ENCODE measurements around the gene CFAP119.

Gene CFAP119

DNA sequence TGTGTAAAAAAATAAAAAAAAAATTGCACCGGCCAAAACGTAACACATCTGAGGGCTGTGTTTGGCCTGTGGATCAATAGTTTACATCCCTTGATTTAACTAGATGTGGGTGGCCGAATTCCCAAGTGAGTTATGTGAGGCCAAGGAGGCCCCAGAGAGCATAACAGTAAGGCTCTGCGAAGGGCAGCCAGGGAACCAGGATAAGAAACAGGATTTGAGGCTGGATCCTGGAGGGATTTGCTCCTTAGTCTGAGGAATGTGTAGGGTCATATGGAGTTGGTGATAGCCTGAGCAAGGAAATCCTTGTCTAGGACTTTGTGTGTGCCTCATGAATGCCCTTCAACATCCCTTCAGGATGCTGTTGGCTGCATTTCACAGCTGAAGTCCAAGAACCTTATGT is 11.7 kb downstream of the CFAP119 start:
- Histone ChIP-seq H3K27ac (ENCODE audit: low read depth, low read length) (no peak overlapping the region), H3K27me3 (ENCODE audit: control insufficient read depth in 5 of 5, insufficient read depth in 4 of 5, low read length in 5 of 5) (no peaks in the 10 kb centered on the region), H3K9me3 (ENCODE audit: control insufficient read depth in 5 of 5, low read length in 5 of 5) (no peaks in the 10 kb centered on the region), H3K9ac (ENCODE audit: low read length in 5 of 5) (no peak overlapping the region), H3K4me1 (ENCODE audit: control insufficient read depth in 5 of 5, insufficient read depth in 5 of 5, low read length in 5 of 5) (peaks cover 3 to 17% (median 8%) of the 10 kb centered on the region in 5 donors), H3K36me3 (ENCODE audit: control insufficient read depth in 5 of 5, insufficient read depth in 5 of 5, low read length in 5 of 5) (peaks cover under 1 to 43% (median 26%) of the 10 kb centered on the region in 5 donors), H3K4me3 (ENCODE audit: low read depth in 1 of 5, low read length in 5 of 5) (no peak overlapping the region)

DNA sequence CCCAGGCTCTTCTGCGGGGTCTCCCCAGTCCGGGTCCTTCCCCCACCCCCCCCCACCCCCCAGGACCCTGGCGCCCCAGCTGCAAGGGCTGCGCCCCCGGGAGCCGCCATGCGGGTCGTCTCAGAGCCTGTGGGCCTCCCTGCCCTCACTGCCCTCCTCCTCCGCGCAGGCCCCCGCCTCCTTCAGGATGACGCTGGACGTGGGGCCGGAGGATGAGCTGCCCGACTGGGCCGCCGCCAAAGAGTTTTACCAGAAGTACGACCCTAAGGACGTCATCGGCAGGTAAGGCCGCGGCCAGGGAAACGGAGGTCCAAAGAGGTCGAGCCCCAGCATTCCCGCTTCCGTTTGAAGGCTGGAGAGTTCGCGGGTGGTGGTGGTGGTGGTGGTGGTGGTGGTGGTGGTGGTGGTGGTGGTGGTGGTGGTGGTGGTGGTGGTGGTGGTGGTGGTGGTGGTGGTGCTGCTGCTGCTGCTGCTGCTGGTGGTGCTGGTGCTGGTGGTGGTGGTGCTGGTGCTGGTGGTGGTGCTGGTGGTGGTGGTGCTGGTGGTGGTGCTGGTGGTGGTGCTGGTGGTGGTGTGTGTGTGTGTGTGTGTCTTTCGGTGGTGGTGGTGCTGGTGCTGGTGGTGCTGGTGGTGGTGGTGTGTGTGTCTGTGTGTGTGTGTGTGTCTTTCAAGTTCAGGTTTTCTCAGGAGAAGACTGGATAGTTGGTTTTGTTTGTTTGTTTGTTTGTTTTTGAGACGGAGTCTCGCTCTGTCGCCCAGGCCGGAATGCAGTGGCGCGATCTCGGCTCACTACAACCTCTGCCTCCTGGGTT is 13.0 kb downstream of the CFAP119 start:
- H3K27ac ChIP-seq (ENCODE audit: low read depth, low read length) = no peak overlapping the region
- peaks cover 3 to 17% (median 8%) of the 10 kb centered on the region in 5 donors for H3K4me1 ChIP-seq (ENCODE audit: control insufficient read depth in 5 of 5, insufficient read depth in 5 of 5, low read length in 5 of 5)
- H3K4me3 ChIP-seq (ENCODE audit: low read depth in 1 of 5, low read length in 5 of 5) = peak overlapping the region in 4 of 5 donors; percentile 78 to 86 (median 84)
- no peaks in the 10 kb centered on the region for H3K9me3 ChIP-seq (ENCODE audit: control insufficient read depth in 5 of 5, low read length in 5 of 5)
- H3K9ac ChIP-seq (ENCODE audit: low read length in 5 of 5) = peak overlapping the region in 3 of 5 donors; percentile 35 to 76 (median 63)
- H3K36me3 ChIP-seq (ENCODE audit: control insufficient read depth in 5 of 5, insufficient read depth in 5 of 5, low read length in 5 of 5) = peaks cover 6 to 47% (median 28%) of the 10 kb centered on the region in 5 donors
- H3K27me3 ChIP-seq (ENCODE audit: control insufficient read depth in 5 of 5, insufficient read depth in 4 of 5, low read length in 5 of 5) = no peaks in the 10 kb centered on the region

DNA sequence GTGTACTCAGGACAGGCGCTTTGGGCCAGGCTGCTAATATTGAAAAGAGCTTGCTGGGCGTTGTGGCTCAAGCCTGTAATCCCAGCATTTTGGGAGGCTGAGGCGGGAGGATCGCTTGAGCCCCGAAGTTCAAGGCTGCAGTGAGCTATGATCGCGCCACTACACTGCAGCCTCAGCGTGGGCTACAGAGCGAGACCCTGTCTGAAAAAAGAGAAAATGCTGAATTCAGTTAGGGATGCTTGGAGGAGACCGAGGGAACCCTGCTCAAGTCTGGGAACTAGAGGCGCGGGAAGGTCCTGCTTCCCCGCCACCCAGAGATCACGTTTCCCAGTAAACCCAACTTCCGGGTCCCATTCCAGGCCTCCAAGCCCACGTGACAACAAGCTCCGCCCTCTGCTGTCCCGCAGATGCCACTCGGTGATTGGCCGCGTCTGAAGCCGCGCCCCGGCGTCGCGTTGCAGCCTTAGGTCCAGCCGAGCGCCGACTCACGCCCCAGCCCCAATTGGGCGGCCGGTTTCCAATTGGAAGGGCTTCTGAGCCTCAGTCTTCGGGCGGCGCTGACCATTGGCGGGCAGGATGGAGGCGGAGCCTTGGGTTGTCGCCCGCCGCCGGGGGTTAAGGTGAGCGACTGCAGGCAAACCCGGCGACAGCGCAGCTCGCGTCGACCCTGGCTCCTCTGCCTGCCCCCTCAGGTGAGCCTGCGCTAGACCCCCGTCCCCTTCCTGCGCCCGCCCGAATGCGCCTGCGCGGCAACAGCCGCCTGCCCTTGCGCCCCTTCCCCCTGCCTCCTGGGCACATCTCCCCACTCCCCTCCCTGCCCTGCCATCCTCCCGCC is 13.8 kb downstream of the CFAP119 start, which contains the start of gene PHKG2:
PHKG2 (plus strand) TSS at position 627 of the 835 bp plus-strand sequence. CDS start 396 bp downstream, outside the sequence.
- H3K36me3 ChIP-seq (ENCODE audit: control insufficient read depth in 5 of 5, insufficient read depth in 5 of 5, low read length in 5 of 5) = peaks cover 6 to 46% (median 22%) of the 10 kb centered on the region in 5 donors
- no peaks in the 10 kb centered on the region for H3K27me3 ChIP-seq (ENCODE audit: control insufficient read depth in 5 of 5, insufficient read depth in 4 of 5, low read length in 5 of 5)
- no peaks in the 10 kb centered on the region for H3K9me3 ChIP-seq (ENCODE audit: control insufficient read depth in 5 of 5, low read length in 5 of 5)
- peaks cover 5 to 17% (median 8%) of the 10 kb centered on the region in 5 donors for H3K4me1 ChIP-seq (ENCODE audit: control insufficient read depth in 5 of 5, insufficient read depth in 5 of 5, low read length in 5 of 5)
- H3K9ac ChIP-seq (ENCODE audit: low read length in 5 of 5) = peak within 1 kb of the TSS; percentile 52 to 77 (median 72)
- H3K27ac ChIP-seq (ENCODE audit: low read depth, low read length) = peak within 1 kb of the TSS; percentile 78
- peak within 1 kb of the TSS; percentile 78 to 93 (median 86) for H3K4me3 ChIP-seq (ENCODE audit: low read depth in 1 of 5, low read length in 5 of 5)

DNA sequence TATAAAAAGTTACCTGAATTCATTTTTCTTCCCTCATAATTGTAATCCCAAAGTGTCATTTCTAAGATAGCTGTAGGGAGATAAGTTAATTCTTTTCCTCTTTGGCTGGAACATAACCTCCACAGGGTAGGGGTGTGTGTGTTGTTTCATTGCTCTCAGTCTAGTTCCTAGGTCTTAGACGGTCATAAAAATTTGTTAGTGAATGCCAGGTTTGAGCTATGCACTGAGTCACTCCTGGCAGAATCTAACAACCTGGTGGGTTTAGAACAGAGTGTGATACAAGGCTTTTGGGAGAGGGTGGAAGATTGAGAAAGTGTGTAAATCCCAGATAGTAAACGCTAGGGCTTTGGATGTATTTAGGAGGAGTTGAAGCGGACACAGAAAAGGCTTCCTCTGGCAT is 14.5 kb downstream of the CFAP119 start:
- H3K9ac ChIP-seq (ENCODE audit: low read length in 5 of 5) = peak overlapping the region in 4 of 5 donors; percentile 56 to 77 (median 65)
- H3K4me3 ChIP-seq (ENCODE audit: low read depth in 1 of 5, low read length in 5 of 5) = peak overlapping the region; percentile 78 to 93 (median 86)
- H3K4me1 ChIP-seq (ENCODE audit: control insufficient read depth in 5 of 5, insufficient read depth in 5 of 5, low read length in 5 of 5) = peaks cover 5 to 17% (median 8%) of the 10 kb centered on the region in 5 donors
- peaks cover 6 to 40% (median 17%) of the 10 kb centered on the region in 5 donors for H3K36me3 ChIP-seq (ENCODE audit: control insufficient read depth in 5 of 5, insufficient read depth in 5 of 5, low read length in 5 of 5)
- no peaks in the 10 kb centered on the region for H3K9me3 ChIP-seq (ENCODE audit: control insufficient read depth in 5 of 5, low read length in 5 of 5)
- H3K27me3 ChIP-seq (ENCODE audit: control insufficient read depth in 5 of 5, insufficient read depth in 4 of 5, low read length in 5 of 5) = no peaks in the 10 kb centered on the region
- peak overlapping the region; percentile 78 for H3K27ac ChIP-seq (ENCODE audit: low read depth, low read length)

DNA sequence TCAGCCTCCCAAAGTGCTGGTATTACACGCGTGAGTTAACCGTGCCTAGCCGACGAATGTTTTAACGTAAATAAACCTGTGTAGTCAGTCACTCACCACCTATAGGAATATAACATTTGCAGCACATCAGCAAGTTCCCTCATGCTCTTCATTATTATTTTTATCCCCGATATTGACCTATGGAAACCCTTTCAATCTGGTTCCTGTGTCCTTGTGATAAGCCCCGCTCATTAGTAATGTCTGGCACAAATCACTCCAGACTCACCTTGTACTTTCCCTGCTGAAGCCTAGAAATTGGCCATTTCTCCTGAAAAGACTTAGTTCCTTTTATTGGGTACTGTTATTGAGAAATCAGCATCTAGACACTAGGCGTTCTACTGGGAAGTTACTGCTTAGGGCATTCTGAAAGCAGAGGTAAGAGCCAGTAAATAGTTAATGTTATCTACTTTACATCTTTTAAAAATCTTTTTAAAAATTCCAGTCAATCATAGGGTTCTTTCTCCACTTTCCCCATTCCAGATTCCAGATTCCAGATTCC is 15.2 kb downstream of the CFAP119 start:
- Histone ChIP-seq H3K36me3 (ENCODE audit: control insufficient read depth in 5 of 5, insufficient read depth in 5 of 5, low read length in 5 of 5) (peaks cover 6 to 38% (median 21%) of the 10 kb centered on the region in 5 donors), H3K9me3 (ENCODE audit: control insufficient read depth in 5 of 5, low read length in 5 of 5) (no peaks in the 10 kb centered on the region), H3K9ac (ENCODE audit: low read length in 5 of 5) (peak overlapping the region in 1 of 5 donors; percentile 16), H3K27me3 (ENCODE audit: control insufficient read depth in 5 of 5, insufficient read depth in 4 of 5, low read length in 5 of 5) (no peaks in the 10 kb centered on the region), H3K4me1 (ENCODE audit: control insufficient read depth in 5 of 5, insufficient read depth in 5 of 5, low read length in 5 of 5) (peaks cover 5 to 17% (median 8%) of the 10 kb centered on the region in 5 donors), H3K4me3 (ENCODE audit: low read depth in 1 of 5, low read length in 5 of 5) (no peak overlapping the region), H3K27ac (ENCODE audit: low read depth, low read length) (peak overlapping the region; percentile 78)

DNA sequence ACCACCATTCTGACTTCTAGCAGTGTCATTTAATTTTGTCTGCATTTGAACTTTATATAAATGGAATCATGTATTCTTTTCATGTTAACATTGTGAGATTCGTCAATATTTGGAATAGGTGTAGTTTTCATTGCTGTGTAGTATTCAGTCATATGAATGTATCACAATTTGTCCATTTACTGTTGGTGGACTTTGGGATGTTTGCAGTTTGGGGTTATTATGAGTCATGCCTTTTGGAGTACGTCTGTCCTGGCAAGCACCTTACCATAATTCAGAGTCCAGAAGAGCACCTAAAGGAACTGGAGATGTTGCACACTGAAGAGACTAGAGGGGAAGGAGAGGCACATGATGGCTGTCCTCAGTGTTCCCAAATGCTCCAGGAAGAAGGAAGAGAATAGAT is 16.8 kb downstream of the CFAP119 start:
- H3K4me3 ChIP-seq (ENCODE audit: low read depth in 1 of 5, low read length in 5 of 5) = no peak overlapping the region
- H3K36me3 ChIP-seq (ENCODE audit: control insufficient read depth in 5 of 5, insufficient read depth in 5 of 5, low read length in 5 of 5) = peaks cover 6 to 27% (median 14%) of the 10 kb centered on the region in 5 donors
- H3K9ac ChIP-seq (ENCODE audit: low read length in 5 of 5) = no peak overlapping the region
- no peaks in the 10 kb centered on the region for H3K27me3 ChIP-seq (ENCODE audit: control insufficient read depth in 5 of 5, insufficient read depth in 4 of 5, low read length in 5 of 5)
- no peak overlapping the region for H3K27ac ChIP-seq (ENCODE audit: low read depth, low read length)
- H3K4me1 ChIP-seq (ENCODE audit: control insufficient read depth in 5 of 5, insufficient read depth in 5 of 5, low read length in 5 of 5) = peaks cover 8 to 32% (median 20%) of the 10 kb centered on the region in 5 donors
- no peaks in the 10 kb centered on the region for H3K9me3 ChIP-seq (ENCODE audit: control insufficient read depth in 5 of 5, low read length in 5 of 5)

DNA sequence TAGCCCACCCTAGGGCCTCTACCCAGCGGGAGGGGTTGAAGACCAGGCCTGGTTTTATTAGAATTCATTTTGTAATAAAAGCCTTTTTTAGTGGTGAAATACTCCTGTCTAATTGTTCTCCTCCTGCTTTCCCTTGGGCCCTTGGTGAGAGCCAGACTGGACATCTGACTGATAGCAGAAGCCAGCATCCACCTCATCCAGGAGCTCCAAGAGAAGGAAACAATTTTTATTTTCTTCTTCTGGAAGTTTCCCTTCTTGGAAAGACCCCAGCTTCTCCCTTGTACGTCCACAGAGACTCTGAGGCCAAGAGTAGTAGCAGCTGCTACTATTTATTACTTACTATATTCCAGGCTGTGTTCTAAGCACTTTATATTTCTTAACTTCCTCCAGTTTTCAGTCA is 17.7 kb downstream of the CFAP119 start:
- Histone ChIP-seq H3K4me1 (ENCODE audit: control insufficient read depth in 5 of 5, insufficient read depth in 5 of 5, low read length in 5 of 5) (peaks cover 8 to 29% (median 20%) of the 10 kb centered on the region in 5 donors), H3K36me3 (ENCODE audit: control insufficient read depth in 5 of 5, insufficient read depth in 5 of 5, low read length in 5 of 5) (peaks cover 6 to 34% (median 18%) of the 10 kb centered on the region in 5 donors), H3K9ac (ENCODE audit: low read length in 5 of 5) (peak overlapping the region in 1 of 5 donors; percentile 35), H3K4me3 (ENCODE audit: low read depth in 1 of 5, low read length in 5 of 5) (no peak overlapping the region), H3K9me3 (ENCODE audit: control insufficient read depth in 5 of 5, low read length in 5 of 5) (no peaks in the 10 kb centered on the region), H3K27me3 (ENCODE audit: control insufficient read depth in 5 of 5, insufficient read depth in 4 of 5, low read length in 5 of 5) (no peaks in the 10 kb centered on the region), H3K27ac (ENCODE audit: low read depth, low read length) (peak overlapping the region; percentile 62)

DNA sequence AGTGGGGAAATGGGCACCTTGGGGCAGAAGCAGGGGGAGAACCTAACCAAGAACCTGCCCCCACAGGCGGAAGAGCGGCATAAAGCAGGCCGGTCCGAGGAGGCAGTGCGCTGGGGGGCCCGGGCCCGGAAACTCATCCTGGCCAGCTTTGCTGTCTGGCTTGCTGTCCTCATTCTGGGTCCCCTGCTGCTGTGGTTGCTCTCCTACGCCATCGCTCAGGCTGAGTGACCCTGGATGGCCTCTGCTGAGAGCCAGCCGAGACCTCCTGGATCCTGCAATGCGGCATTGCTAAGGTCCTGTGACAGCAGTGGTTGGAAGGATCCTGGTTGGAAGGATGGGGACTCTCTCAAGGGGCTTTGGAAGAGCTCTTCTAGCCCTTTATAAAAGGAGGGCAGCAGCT is 18.1 kb downstream of the CFAP119 start:
- Histone ChIP-seq H3K9ac (ENCODE audit: low read length in 5 of 5) (peak overlapping the region in 1 of 5 donors; percentile 35), H3K4me1 (ENCODE audit: control insufficient read depth in 5 of 5, insufficient read depth in 5 of 5, low read length in 5 of 5) (peaks cover 8 to 26% (median 20%) of the 10 kb centered on the region in 5 donors), H3K9me3 (ENCODE audit: control insufficient read depth in 5 of 5, low read length in 5 of 5) (no peaks in the 10 kb centered on the region), H3K36me3 (ENCODE audit: control insufficient read depth in 5 of 5, insufficient read depth in 5 of 5, low read length in 5 of 5) (peaks cover 6 to 39% (median 23%) of the 10 kb centered on the region in 5 donors), H3K27ac (ENCODE audit: low read depth, low read length) (peak overlapping the region; percentile 62), H3K27me3 (ENCODE audit: control insufficient read depth in 5 of 5, insufficient read depth in 4 of 5, low read length in 5 of 5) (no peaks in the 10 kb centered on the region), H3K4me3 (ENCODE audit: low read depth in 1 of 5, low read length in 5 of 5) (no peak overlapping the region)

DNA sequence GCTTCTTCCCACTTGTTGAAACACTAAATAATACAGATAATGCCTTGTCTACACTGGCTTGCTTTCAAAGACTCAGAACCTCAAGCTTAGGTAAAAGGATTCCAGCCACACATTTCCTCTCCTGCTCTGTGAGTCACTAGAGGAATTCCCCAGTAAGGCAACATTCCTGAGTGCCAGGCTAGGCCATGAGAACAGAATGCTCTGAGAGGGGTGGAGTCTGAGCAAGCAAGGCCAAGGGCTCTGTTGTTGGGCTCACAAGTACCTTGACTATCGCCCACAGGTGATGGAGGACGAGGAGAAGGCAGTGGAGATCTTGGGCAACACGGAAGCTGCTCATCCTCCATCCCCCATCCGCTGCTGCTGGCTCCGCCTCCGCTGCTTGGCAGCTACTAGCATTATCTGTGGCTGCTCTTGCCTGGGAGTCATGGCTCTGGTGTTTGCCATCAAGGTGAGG is 20.4 kb downstream of the CFAP119 start:
- Histone ChIP-seq H3K4me3 (ENCODE audit: low read depth in 1 of 5, low read length in 5 of 5) (no peak overlapping the region), H3K36me3 (ENCODE audit: control insufficient read depth in 5 of 5, insufficient read depth in 5 of 5, low read length in 5 of 5) (peaks cover 6 to 61% (median 45%) of the 10 kb centered on the region in 5 donors), H3K27ac (ENCODE audit: low read depth, low read length) (peak overlapping the region; percentile 70), H3K27me3 (ENCODE audit: control insufficient read depth in 5 of 5, insufficient read depth in 4 of 5, low read length in 5 of 5) (no peaks in the 10 kb centered on the region), H3K9ac (ENCODE audit: low read length in 5 of 5) (no peak overlapping the region), H3K4me1 (ENCODE audit: control insufficient read depth in 5 of 5, insufficient read depth in 5 of 5, low read length in 5 of 5) (peaks cover 5 to 17% (median 13%) of the 10 kb centered on the region in 5 donors), H3K9me3 (ENCODE audit: control insufficient read depth in 5 of 5, low read length in 5 of 5) (no peaks in the 10 kb centered on the region)
